SK-N-SH (cell line): ENCODE results near the gene CD274. TPM values are rescaled to one million over a fixed set of nuclear protein-coding genes. Genes with fewer than 3 reads are reported as not detected.

Experiments
- CTCF ChIA-PET: fragments of 300-600, 350-600 bp; formaldehyde crosslinking; extraction: SDS; loops from one replicate; lab custom pipeline; 2021; lab: Yijun Ruan, JAX
- POLR2A ChIA-PET: fragments of 350-600 bp; sonication (Branson Sonifier 250); formaldehyde crosslinking; extraction: SDS; loops from one replicate; lab custom pipeline; 2020; ENCODE audit warnings: antibody characterized with exemption, inconsistent platforms; lab: Yijun Ruan, JAX
- DNase-seq: peaks from one replicate; pipeline ENCODE4 v3.0.0; 2012
- H2AFZ ChIP-seq: fragments of 200-600 bp; sonication (generic); 2 replicates; pipeline ENCODE4 v1.8.1; 2016; ENCODE audit warnings: antibody characterized with exemption, mild to moderate bottlenecking, low read depth
- H3F3A ChIP-seq: fragments of 200-600 bp; sonication (generic); replicated peaks from 2 replicates; pipeline ENCODE3; 2016; ENCODE audit warnings: antibody characterized with exemption, mild to moderate bottlenecking; ENCODE audit not compliant: insufficient read depth
- H3K27ac ChIP-seq, 2 experiments: fragments of 200-500 bp in 1 of 2; fragments of 200-600 bp in 1 of 2; sonication (Bioruptor generic) in 1 of 2; sonication (generic), shearing (Covaris generic) in 1 of 2; 2 replicates each; pipeline versions ENCODE4 v1.5.1 to v1.6.1; 2014 to 2016; ENCODE audit warnings: low read depth in 2 of 2, inconsistent platforms in 1 of 2, low read length in 1 of 2, mild to moderate bottlenecking in 1 of 2, mixed read lengths in 1 of 2
- H3K27me3 ChIP-seq: fragments of 200-600 bp; sonication (generic), shearing (Covaris generic); 2 replicates; pipeline ENCODE4 v1.6.1; 2016; ENCODE audit warnings: mixed run types; ENCODE audit not compliant: insufficient read depth
- H3K36me3 ChIP-seq, 2 experiments: fragments of 200-500 bp in 1 of 2; fragments of 200-600 bp in 1 of 2; sonication (Bioruptor generic) in 1 of 2; sonication (generic) in 1 of 2; replicated peaks in 1 of 2; 2 replicates each; pipeline versions ENCODE3 to v1.5.1; 2014 to 2016; ENCODE audit warnings: low read length in 1 of 2, mild to moderate bottlenecking in 1 of 2; ENCODE audit not compliant: insufficient read depth in 2 of 2, control insufficient read depth in 1 of 2
- H3K4me1 ChIP-seq, 2 experiments: fragments of 200-500 bp in 1 of 2; fragments of 200-600 bp in 1 of 2; sonication (Bioruptor generic) in 1 of 2; sonication (generic), shearing (Covaris generic) in 1 of 2; 2 replicates each; pipeline versions ENCODE4 v1.5.1 to v1.6.1; 2014 to 2016; ENCODE audit warnings: low read depth in 1 of 2, low read length in 1 of 2, mixed run types in 1 of 2; ENCODE audit not compliant: insufficient read depth in 2 of 2, control insufficient read depth in 1 of 2
- H3K4me2 ChIP-seq: fragments of 200-600 bp; sonication (generic), shearing (Covaris generic); 2 replicates; pipeline ENCODE4 v1.6.1; 2017; ENCODE audit warnings: mixed run types
- H3K4me3 ChIP-seq, 2 experiments: fragments of 200-500 bp in 1 of 2; fragments of 200-600 bp in 1 of 2; sonication (Bioruptor generic) in 1 of 2; sonication (generic), shearing (Covaris generic) in 1 of 2; 2 replicates each; pipeline versions ENCODE4 v1.5.1 to v1.8.1; 2014 to 2016; ENCODE audit warnings: low read depth in 2 of 2, inconsistent platforms in 1 of 2, low read length in 1 of 2, mild to moderate bottlenecking in 1 of 2, mixed read lengths in 1 of 2, moderate library complexity in 1 of 2
- H3K79me2 ChIP-seq: fragments of 200-600 bp; sonication (generic); 2 replicates; pipeline ENCODE4 v1.8.1; 2017; ENCODE audit warnings: mild to moderate bottlenecking; ENCODE audit not compliant: insufficient read depth
- H3K9ac ChIP-seq: fragments of 200-600 bp; sonication (generic); 2 replicates; pipeline ENCODE4 v1.6.1; 2017; ENCODE audit warnings: mixed run types
- H3K9me2 ChIP-seq: fragments of 200-600 bp; sonication (generic); 2 replicates; pipeline ENCODE4 v1.6.1; 2017; ENCODE audit warnings: mixed run types
- H3K9me3 ChIP-seq: fragments of 200-600 bp; sonication (generic); 2 replicates; pipeline ENCODE4 v1.6.1; 2017; ENCODE audit warnings: mixed run types, mild to moderate bottlenecking, moderate library complexity
- H4K20me1 ChIP-seq: fragments of 200-600 bp; sonication (generic); 2 replicates; pipeline ENCODE4 v1.6.1; 2017; ENCODE audit warnings: mild to moderate bottlenecking, mixed run types; ENCODE audit not compliant: insufficient read depth
- CHD2 ChIP-seq: fragments of 150-350 bp; IDR thresholded peaks from 2 replicates; pipeline ENCODE4 v1.6.1; 2018; ENCODE audit warnings: low read length; ENCODE audit not compliant: partially characterized antibody
- CTCF ChIP-seq: fragments of 200-600 bp; sonication (generic); IDR thresholded peaks from 2 replicates; pipeline ENCODE4 v1.6.1; 2017; ENCODE audit warnings: antibody characterized with exemption, mild to moderate bottlenecking, moderate library complexity
- ELF1 ChIP-seq: IDR thresholded peaks from 2 replicates; pipeline ENCODE4 v1.4.0; 2012
- EZH2phosphoT487 ChIP-seq: fragments of 200-600 bp; sonication (generic); IDR thresholded peaks from 2 replicates; pipeline ENCODE4 v1.6.1; 2017; ENCODE audit warnings: low read depth, mixed run types, mild to moderate bottlenecking, antibody characterized with exemption, moderate library complexity, borderline replicate concordance
- FOSL2 ChIP-seq: IDR thresholded peaks from 2 replicates; pipeline ENCODE4 v1.4.0; 2012; ENCODE audit warnings: low read depth, mild to moderate bottlenecking, moderate library complexity, borderline replicate concordance
- IRF3 ChIP-seq: fragments of 150-350 bp; IDR thresholded peaks from 2 replicates; pipeline ENCODE4 v1.6.1; 2016; ENCODE audit warnings: mild to moderate bottlenecking, low read depth, low read length
- JUND ChIP-seq: IDR thresholded peaks from 2 replicates; pipeline ENCODE4 v1.4.0; 2012
- MAX ChIP-seq: IDR thresholded peaks from 2 replicates; pipeline ENCODE4 v1.4.0; 2012; ENCODE audit warnings: low read depth
- MXI1 ChIP-seq: IDR thresholded peaks from 2 replicates; pipeline ENCODE4 v1.6.1; 2012; ENCODE audit warnings: mild to moderate bottlenecking, low read depth, low read length, improper control_type of control experiment
- NFIC ChIP-seq: IDR thresholded peaks from 2 replicates; pipeline ENCODE4 v1.4.0; 2012; ENCODE audit warnings: borderline replicate concordance
- NRF1 ChIP-seq: IDR thresholded peaks from 2 replicates; pipeline ENCODE4 v1.6.1; 2012; ENCODE audit warnings: low read depth, mild to moderate bottlenecking, low read length
- PBX3 ChIP-seq: IDR thresholded peaks from 2 replicates; pipeline ENCODE4; 2012
- POLR2AphosphoS5 ChIP-seq: IDR thresholded peaks from 2 replicates; pipeline ENCODE4 v1.6.1; 2012; ENCODE audit warnings: low read depth, low read length
- RAD21 ChIP-seq: IDR thresholded peaks from 2 replicates; pipeline ENCODE4 v1.6.1; 2012; ENCODE audit warnings: mild to moderate bottlenecking, low read length
- RCOR1 ChIP-seq: fragments of 150-350 bp; IDR thresholded peaks from 2 replicates; pipeline ENCODE4 v1.6.1; 2017; ENCODE audit warnings: antibody characterized with exemption, low read length
- REST ChIP-seq: IDR thresholded peaks from 2 replicates; pipeline ENCODE4 v1.6.1; 2012; ENCODE audit warnings: mild to moderate bottlenecking, low read depth, low read length, moderate library complexity
- SIN3A ChIP-seq: IDR thresholded peaks from 2 replicates; pipeline ENCODE4 v1.6.1; 2012; ENCODE audit warnings: low read depth, mild to moderate bottlenecking, low read length, moderate library complexity, borderline replicate concordance
- TCF12 ChIP-seq: IDR thresholded peaks from 2 replicates; pipeline ENCODE4 v1.4.0; 2012
- TEAD4 ChIP-seq: IDR thresholded peaks from 2 replicates; pipeline ENCODE4 v1.4.0; 2012; ENCODE audit warnings: mild to moderate bottlenecking, borderline replicate concordance; ENCODE audit not compliant: insufficient read depth
- USF1 ChIP-seq: IDR thresholded peaks from 2 replicates; pipeline ENCODE4 v1.4.0; 2012; ENCODE audit warnings: low read depth, borderline replicate concordance
- WGBS: methylation state at CpG from one replicate; pipeline ENCODE4 v1.1.6; 2017; ENCODE audit warnings: low lambda C conversion rate; 5-methylcytosine and 5-hydroxymethylcytosine counted together
- polyA plus RNA-seq, 3 experiments: library from polyadenylated mRNA; depleted of rRNA; stranded (reverse); fragments of >200 nt; gene quantifications; 2 replicates each; pipeline ENCODE4 v1.2.3, GENCODE V29; 2012

Gene CD274
- polyA plus RNA-seq, 1 of the 3 experiments (the other 2 are of a cell fraction) = 25.8 TPM

GRCh38 chr9:5416953-5417352 lies 33.4 kb upstream of the CD274 start:
- no peaks in the 10 kb centered on the region for H3K9me2 ChIP-seq
- no peak for TF ChIP-seq RAD21
- ChIA-PET POLR2A (no interaction called here), CTCF (interaction anchor here (0.6 to 1.9 kb wide), 5 partner anchors 42 to 654 kb away, joined by 3 to 7 read pairs (median 3); no protein-coding TSS in a partner anchor)
- H4K20me1 ChIP-seq = no peaks in the 10 kb centered on the region
- no peak overlapping the region for H3K4me3 ChIP-seq
- H2AFZ ChIP-seq = no peak overlapping the region
- no peaks in the 10 kb centered on the region for H3K79me2 ChIP-seq
- H3K27me3 ChIP-seq = no peaks in the 10 kb centered on the region
- WGBS = 83% methylated on average over 3 of the region's 3 CpGs
- DNase-seq = no peak
- no peaks in the 10 kb centered on the region for H3K4me1 ChIP-seq
- H3K9me3 ChIP-seq = no peaks in the 10 kb centered on the region
- H3K9ac ChIP-seq = no peak overlapping the region
- peaks cover 0 to 1% of the 10 kb centered on the region in 2 experiments for H3K36me3 ChIP-seq
- H3K27ac ChIP-seq = no peak overlapping the region
- no peaks in the 10 kb centered on the region for H3F3A ChIP-seq
- H3K4me2 ChIP-seq = no peak overlapping the region

GRCh38 chr9:5418481-5418880 lies 31.9 kb upstream of the CD274 start:
- no peak overlapping the region for H3K9ac ChIP-seq
- H3K79me2 ChIP-seq = no peaks in the 10 kb centered on the region
- H3K4me2 ChIP-seq = no peak overlapping the region
- H3F3A ChIP-seq = no peaks in the 10 kb centered on the region
- 95% methylated on average over 18 of the region's 20 CpGs for WGBS
- CTCF ChIA-PET = no interaction called here
- no peak for DNase-seq
- no peaks in the 10 kb centered on the region for H3K9me3 ChIP-seq
- no peaks in the 10 kb centered on the region for H4K20me1 ChIP-seq
- H2AFZ ChIP-seq = no peak overlapping the region
- H3K27ac ChIP-seq = no peak overlapping the region
- H3K36me3 ChIP-seq = no peaks in the 10 kb centered on the region
- no peak overlapping the region for H3K4me3 ChIP-seq
- H3K4me1 ChIP-seq = no peaks in the 10 kb centered on the region
- no peaks in the 10 kb centered on the region for H3K9me2 ChIP-seq
- H3K27me3 ChIP-seq = no peaks in the 10 kb centered on the region
- TF ChIP-seq REST = no peak
- no peak for TF ChIP-seq MAX
- no peak for TF ChIP-seq FOSL2
- no peak for TF ChIP-seq TCF12
- TF ChIP-seq NFIC = no peak
- no peak for TF ChIP-seq RAD21
- TF ChIP-seq JUND = no peak
- TF ChIP-seq MXI1 = no peak
- TF ChIP-seq NRF1 = no peak
- TF ChIP-seq POLR2AphosphoS5 = no peak
- TF ChIP-seq EZH2phosphoT487 = no peak
- TF ChIP-seq RCOR1 = no peak
- no peak for TF ChIP-seq CTCF
- TF ChIP-seq CHD2 = no peak
- no peak for TF ChIP-seq USF1
- TF ChIP-seq SIN3A = no peak
- TF ChIP-seq TEAD4 = no peak
- TF ChIP-seq ELF1 = no peak
- TF ChIP-seq PBX3 = no peak
- no peak for TF ChIP-seq IRF3
- POLR2A ChIA-PET = no interaction called here
